NT2/D1 (cell line): ENCODE measurements around the gene HAPSTR1.

Experiments used
- YY1 ChIP-seq: IDR thresholded peaks from 2 replicates; pipeline ENCODE4 v1.6.1; 2011; ENCODE audit not compliant: insufficient read length, insufficient read depth
- ZNF274 ChIP-seq: IDR thresholded peaks from 2 replicates; pipeline ENCODE4 v1.6.1; 2011; ENCODE audit warnings: mild to moderate bottlenecking, low read depth, low read length

- TF ChIP-seq YY1 (no peak), ZNF274 (no peak)
Measured at GRCh38 chr16:9082422-9082821, 9.0 kb upstream of the HAPSTR1 start.
